Neuron (in vitro differentiated cells): ENCODE data around the gene SRPK2.
"Not testable (repeated sequence)": the region's sequence is repeated elsewhere in the genome, so short reads cannot be mapped to it uniquely, and the experiment has no call there.

Experiments
- H2AFZ ChIP-seq: one replicate; pipeline ENCODE4 v1.6.1; 2013; ENCODE audit warnings: low read depth, mild to moderate bottlenecking, inconsistent platforms, low read length, moderate library complexity
- H3K27me3 ChIP-seq: one replicate; pipeline ENCODE4 v1.6.1; 2013; ENCODE audit warnings: low read length; ENCODE audit not compliant: insufficient read depth
- H3K36me3 ChIP-seq: one replicate; pipeline ENCODE4 v1.6.1; 2013; ENCODE audit warnings: low read length; ENCODE audit not compliant: insufficient read depth
- H3K4me1 ChIP-seq: one replicate; pipeline ENCODE4 v1.6.1; 2013; ENCODE audit warnings: low read length; ENCODE audit not compliant: insufficient read depth
- H3K4me3 ChIP-seq: 2 replicates; pipeline ENCODE4 v1.5.1; 2013; ENCODE audit warnings: mild to moderate bottlenecking, low read length, moderate library complexity
- H3K9me3 ChIP-seq: one replicate; pipeline ENCODE4 v1.6.1; 2013; ENCODE audit warnings: low read length

The SRPK2 gene

DNA sequence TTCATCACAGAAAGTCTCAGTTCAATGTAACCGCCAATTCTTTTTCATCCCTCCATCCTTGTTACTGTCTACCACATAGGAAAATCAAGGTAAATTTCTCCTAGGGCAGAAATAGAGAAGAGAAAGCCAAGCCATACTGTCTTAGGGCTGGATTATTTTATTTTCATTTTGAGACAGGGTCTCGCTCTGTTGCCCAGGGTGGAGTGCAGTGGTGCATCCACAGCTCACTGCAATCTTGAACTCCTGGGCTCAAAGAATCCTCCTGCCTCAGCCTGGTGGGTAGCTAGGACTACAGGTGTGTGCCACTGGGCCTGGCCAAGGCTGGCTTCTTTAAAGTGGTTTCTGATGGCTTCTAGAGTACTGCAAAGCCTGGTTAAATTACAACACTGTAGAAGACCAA, 181.7 kb downstream of the SRPK2 start:
- H3K4me3 ChIP-seq: no peak overlapping the region
- H3K4me1 ChIP-seq: peaks cover 54% of the 10 kb centered on the region

DNA sequence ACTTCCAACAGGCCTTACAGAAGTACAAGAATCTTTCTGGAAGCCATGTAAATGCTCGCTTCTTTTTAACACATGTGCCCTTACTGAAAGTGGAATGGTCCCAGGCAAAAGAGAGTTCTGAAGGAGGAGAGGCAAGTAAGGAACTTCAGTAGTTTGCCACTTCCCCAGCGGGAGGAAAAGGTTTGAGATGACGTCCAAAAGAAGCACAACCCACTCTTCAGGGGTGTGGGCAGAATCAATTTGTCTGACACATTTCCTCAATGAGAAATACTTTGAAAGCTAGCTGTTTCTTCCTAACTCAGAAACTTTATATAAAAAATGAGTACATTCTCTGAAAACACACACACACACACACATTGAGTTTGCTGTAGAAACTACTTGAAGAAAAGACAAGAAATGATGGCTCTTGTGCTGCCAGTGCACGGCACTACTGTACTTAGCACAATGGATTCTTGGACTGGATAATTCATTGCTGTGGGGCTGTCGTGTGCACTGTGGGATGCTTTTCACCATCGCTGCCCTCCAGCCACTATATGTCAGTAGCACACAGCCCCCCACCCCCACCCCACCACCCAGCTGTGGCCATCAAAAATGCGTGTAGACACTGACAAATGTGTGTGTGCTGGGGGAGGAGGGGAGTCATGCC, 183.0 kb downstream of the SRPK2 start:
- Histone ChIP-seq H3K4me1 (peaks cover 53% of the 10 kb centered on the region), H3K4me3 (no peak overlapping the region), H2AFZ (no peak overlapping the region), H3K27me3 (no peaks in the 10 kb centered on the region), H3K9me3 (peaks cover 2% of the 10 kb centered on the region), H3K36me3 (peaks cover 3% of the 10 kb centered on the region)

More for the DNA sequence above, 181.7 kb downstream of the SRPK2 start:
- H3K9me3 ChIP-seq: peaks cover 2% of the 10 kb centered on the region
- H3K27me3 ChIP-seq: no peaks in the 10 kb centered on the region
- no peak overlapping the region for H2AFZ ChIP-seq
- no peaks in the 10 kb centered on the region for H3K36me3 ChIP-seq

DNA sequence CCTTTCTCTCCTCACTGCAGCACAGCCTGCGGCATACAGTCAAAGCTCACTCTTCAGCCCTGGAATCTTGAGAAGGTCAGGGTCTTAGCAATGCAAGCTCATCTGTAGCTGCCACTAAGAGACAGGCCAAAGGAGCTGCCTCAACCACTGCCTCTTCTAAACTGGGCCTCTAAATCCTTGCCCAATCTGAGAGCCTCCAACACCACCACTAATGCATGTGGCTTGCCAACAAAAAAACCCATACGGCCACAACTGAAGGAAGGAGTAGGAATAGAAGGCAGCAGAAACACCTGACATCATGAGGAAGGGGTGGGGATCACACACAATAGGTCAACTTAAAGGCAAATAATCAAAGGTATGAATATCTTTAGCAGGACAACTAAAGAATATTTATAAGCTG, 183.8 kb downstream of the SRPK2 start:
- Histone ChIP-seq H3K36me3 (peaks cover 3% of the 10 kb centered on the region), H3K4me3 (no peak overlapping the region), H2AFZ (no peak overlapping the region), H3K9me3 (peaks cover 2% of the 10 kb centered on the region), H3K4me1 (peaks cover 45% of the 10 kb centered on the region), H3K27me3 (no peaks in the 10 kb centered on the region)

DNA sequence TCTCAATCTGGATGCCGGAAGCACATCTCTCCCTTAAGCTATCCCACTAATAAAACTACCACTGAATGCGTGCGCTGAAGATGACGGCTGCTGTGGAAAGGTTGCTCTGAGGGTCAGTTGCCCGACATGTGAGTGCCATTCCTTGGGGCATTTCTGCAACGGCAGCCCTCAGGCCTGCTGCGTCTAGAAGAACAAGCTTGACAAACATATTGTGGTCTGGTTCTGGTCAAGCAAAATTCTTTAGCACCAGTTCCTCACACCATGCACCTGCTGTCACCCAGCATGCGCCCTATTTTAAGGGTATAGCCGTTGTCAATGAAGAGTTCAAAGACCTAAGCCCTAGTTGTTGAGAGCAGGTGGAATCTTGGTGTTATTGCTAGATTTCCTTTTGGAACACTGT, 184.2 kb downstream of the SRPK2 start:
- H3K9me3 ChIP-seq: peaks cover 2% of the 10 kb centered on the region

DNA sequence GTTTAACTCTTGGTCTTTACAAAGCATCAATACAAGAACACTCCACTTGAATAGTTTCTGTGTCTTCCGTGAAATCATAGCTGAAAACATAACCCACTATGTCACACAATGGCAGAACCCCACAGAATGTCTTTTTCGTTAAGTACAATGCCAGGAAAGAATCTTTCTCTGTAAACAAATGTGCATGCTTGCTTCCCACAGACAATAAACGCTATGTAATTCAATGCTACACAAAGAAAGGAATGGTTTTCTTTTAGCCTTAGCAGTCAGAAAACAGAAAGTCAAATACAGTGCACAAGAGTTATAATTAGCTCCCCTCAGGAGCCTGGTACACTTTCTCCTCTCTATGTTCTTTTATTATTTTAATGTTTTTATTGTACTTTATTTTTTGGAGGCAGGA, 186.1 kb downstream of the SRPK2 start:
- H2AFZ ChIP-seq: no peak overlapping the region
- H3K4me3 ChIP-seq: no peak overlapping the region
- no peaks in the 10 kb centered on the region for H3K27me3 ChIP-seq
- peaks cover 45% of the 10 kb centered on the region for H3K4me1 ChIP-seq
- H3K36me3 ChIP-seq: peaks cover 3% of the 10 kb centered on the region
- peaks cover 2% of the 10 kb centered on the region for H3K9me3 ChIP-seq

More for the DNA sequence above, 184.2 kb downstream of the SRPK2 start:
- H3K36me3 ChIP-seq: peaks cover 3% of the 10 kb centered on the region
- no peak overlapping the region for H2AFZ ChIP-seq
- peaks cover 41% of the 10 kb centered on the region for H3K4me1 ChIP-seq
- no peaks in the 10 kb centered on the region for H3K27me3 ChIP-seq
- H3K4me3 ChIP-seq: no peak overlapping the region

DNA sequence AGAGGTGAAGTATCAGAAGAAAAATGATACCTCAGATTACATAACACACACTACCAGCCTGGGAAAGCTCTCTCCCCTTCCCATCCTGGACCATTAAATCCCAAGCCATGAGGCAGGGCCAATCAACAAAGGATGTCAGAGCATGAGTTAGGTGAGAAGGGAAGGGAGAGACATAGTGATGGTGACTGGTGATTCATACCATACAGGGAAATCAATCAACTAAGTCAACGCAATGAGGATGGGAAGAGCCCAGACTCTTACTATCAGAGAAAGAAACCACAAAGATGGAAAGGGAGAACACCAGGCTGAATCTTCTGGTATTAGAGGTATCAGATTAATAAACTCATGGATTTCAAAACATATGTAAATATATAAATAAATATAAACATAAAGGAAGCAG, 189.3 kb downstream of the SRPK2 start:
- Histone ChIP-seq H3K4me3 (no peak overlapping the region), H3K36me3 (peaks cover 3% of the 10 kb centered on the region), H3K9me3 (peaks cover under 1% of the 10 kb centered on the region), H3K27me3 (no peaks in the 10 kb centered on the region), H2AFZ (no peak overlapping the region), H3K4me1 (peaks cover 30% of the 10 kb centered on the region)

DNA sequence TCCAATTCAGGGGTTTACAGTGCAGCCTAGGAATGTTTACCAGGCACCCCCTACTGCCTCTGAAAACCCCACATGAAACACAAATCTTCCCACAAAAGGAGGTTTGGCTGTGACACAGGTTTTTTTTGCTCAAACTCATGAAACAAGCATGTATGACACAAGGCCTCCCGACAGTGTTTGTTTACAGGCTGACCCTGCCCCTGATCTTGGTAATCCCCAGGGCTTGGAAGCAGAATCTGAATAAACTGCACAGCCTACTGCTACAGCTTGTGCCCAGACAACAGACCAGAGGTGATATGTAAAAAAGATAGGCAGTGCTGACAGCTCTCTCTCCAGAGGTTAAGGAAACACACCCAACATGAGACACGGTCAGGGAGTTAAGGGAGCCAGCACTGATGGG, 190.5 kb downstream of the SRPK2 start:
- no peak overlapping the region for H2AFZ ChIP-seq
- peaks cover 3% of the 10 kb centered on the region for H3K36me3 ChIP-seq
- H3K27me3 ChIP-seq: no peaks in the 10 kb centered on the region
- H3K4me3 ChIP-seq: no peak overlapping the region
- H3K4me1 ChIP-seq: peaks cover 23% of the 10 kb centered on the region
- H3K9me3 ChIP-seq: no peaks in the 10 kb centered on the region

DNA sequence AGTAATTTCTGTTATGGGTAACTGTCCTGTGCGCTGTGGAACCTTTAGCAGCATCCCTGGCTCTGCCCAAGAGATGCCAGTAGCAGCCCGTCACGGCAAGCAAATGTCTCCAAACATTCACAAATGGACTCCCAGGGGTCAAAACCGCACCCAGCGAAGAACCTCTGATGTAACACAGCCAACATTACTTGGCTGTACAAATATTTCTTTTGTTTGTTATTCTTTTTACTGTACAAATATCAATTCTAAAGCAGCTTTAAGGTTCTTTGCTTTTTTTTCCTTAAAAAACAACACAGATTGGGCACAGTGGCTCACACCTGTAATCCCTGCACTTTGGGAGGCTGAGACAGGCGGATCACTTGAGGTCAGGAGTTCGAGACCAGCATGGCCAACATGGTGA, 192.2 kb downstream of the SRPK2 start:
- Histone ChIP-seq H3K4me1 (peaks cover 8% of the 10 kb centered on the region), H3K36me3 (peaks cover 3% of the 10 kb centered on the region), H3K9me3 (no peaks in the 10 kb centered on the region), H3K27me3 (no peaks in the 10 kb centered on the region), H2AFZ (no peak overlapping the region), H3K4me3 (no peak overlapping the region)

DNA sequence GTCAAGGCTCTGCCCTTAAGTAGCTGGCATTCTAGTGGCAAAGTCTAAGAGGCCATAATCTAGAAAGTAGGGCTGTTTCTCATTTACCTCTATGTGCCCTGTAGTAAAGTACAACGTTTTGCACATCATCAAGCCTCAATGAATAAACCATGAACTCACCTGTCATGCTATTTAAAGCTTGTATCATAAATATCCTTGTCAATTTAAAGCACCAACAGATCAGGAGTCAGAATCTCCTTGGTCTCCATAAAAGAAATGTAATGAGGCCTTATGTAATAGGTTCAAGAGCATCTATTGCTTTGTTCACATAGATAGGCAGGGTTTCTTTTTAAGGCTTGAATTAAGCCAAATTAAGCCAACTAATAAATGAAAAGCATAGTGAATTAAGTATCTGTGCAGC, 192.8 kb downstream of the SRPK2 start:
- Histone ChIP-seq H3K4me3 (no peak overlapping the region), H2AFZ (no peak overlapping the region), H3K36me3 (no peaks in the 10 kb centered on the region), H3K4me1 (peaks cover 8% of the 10 kb centered on the region), H3K9me3 (no peaks in the 10 kb centered on the region), H3K27me3 (no peaks in the 10 kb centered on the region)

DNA sequence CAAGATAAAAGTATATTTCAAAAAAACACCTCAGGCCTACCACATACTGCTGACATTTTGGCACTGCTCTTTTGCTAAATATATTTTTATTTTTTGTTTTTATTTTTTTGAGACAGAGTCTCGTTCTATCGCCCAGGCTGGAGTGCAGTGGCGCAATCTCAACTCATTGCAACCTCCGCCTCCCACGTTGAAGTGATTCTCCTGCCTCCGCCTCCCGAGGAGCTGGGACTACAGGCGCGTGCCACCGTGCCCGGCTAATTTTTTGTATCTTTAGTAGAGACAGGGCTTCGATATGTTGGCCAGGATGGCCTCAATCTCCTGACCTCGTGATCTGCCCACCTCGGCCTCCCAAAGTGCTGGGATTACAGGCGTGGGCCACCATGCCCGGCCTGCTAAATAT, 193.8 kb downstream of the SRPK2 start:
- not testable (repeated sequence) for H3K4me1 ChIP-seq, H3K36me3 ChIP-seq, H3K9me3 ChIP-seq, H2AFZ ChIP-seq, H3K27me3 ChIP-seq, H3K4me3 ChIP-seq

DNA sequence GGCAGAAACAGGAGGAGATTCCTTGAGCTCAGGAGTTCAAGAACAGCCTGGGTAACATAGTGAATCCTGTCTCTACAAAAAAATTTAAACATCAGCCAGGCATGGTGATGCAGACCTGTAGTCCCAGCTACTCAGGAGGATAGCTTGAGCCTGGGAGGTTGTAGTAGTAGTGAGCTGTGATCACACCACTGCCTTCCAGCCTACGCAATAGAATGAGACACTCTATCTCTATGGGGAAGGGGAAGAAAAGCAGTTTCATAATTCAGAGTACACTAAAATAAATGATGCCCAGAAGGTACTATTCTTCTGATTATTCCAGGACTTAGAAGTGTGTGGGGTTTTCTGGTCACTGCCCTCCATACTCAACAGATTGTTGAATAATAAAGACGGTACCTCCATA, 197.4 kb downstream of the SRPK2 start:
- H3K36me3 ChIP-seq: no peaks in the 10 kb centered on the region
- H3K4me1 ChIP-seq: no peaks in the 10 kb centered on the region
- H2AFZ ChIP-seq: no peak overlapping the region
- no peaks in the 10 kb centered on the region for H3K27me3 ChIP-seq
- no peaks in the 10 kb centered on the region for H3K9me3 ChIP-seq
- H3K4me3 ChIP-seq: no peak overlapping the region

DNA sequence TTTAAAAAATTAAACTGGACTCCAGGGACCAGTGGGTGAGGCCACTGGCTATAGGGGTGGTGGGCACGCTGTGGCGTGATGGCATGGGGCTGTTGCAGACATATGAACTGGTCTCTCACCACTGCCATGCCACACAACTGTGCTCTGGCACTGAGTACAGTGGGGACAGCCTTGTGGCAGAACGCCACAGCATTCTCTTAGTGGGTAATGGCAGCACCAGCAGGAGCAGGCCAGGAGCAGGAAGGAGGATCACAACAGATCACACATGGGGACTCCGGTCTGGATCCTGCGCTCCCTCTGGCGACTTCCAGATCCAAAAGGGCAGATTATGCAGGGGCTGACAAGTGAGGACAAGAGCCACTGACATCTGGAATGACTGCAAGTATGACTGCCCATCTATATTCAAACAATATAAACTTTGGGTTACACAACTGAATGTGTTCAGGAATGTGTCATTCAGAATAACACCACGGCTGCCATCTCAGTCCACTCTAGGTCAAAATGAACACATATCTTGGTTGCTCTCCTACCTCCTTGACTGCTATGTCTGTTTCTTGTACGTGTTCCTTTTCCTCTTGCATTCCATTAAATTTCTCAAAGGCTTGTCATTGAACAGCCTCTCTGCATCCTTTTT, 198.7 kb downstream of the SRPK2 start:
- Histone ChIP-seq H3K4me3 (no peak overlapping the region), H3K9me3 (no peaks in the 10 kb centered on the region), H3K4me1 (no peaks in the 10 kb centered on the region), H2AFZ (no peak overlapping the region), H3K27me3 (no peaks in the 10 kb centered on the region), H3K36me3 (no peaks in the 10 kb centered on the region)

DNA sequence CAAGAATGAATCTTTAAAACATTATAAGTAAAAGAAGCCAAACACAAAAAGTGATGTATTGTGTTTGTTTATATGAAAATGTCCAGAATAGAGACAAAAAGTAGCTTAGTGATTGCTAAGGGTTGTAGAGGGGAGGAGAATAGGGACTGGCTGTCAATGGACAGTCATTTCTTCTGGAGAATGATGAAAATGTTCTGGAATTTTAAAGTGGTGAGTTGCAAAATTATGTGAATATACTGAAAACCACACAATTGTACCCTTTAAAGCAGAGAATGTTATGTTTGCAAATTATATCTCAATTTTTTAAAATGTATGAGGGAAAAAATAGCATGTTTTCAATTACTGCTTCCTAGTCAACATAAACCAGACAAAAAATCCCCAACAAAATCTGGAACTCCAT, 200.5 kb downstream of the SRPK2 start:
- H3K4me3 ChIP-seq: no peak overlapping the region
- no peaks in the 10 kb centered on the region for H3K9me3 ChIP-seq
- no peaks in the 10 kb centered on the region for H3K4me1 ChIP-seq
- H2AFZ ChIP-seq: no peak overlapping the region
- no peaks in the 10 kb centered on the region for H3K27me3 ChIP-seq
- no peaks in the 10 kb centered on the region for H3K36me3 ChIP-seq
